Measurements from ENCODE around the gene TUBB4B.
A peak's percentile ranks its signal among the peaks of the same experiment; 100 is the strongest.

TUBB4B gene

DNA sequence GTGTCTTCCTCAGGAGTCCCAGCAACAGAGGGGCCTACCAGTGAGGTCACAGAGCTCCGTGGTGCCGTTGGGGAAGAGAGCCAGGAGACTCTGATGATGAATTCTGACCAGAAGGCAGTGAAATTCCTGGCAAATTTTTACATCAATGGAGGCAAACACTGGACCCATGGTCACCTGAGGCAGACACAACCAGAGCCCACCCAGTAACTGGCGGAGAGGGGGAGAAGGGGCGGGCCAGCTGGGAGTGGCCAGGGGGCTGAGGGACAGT, 10.0 kb downstream of the TUBB4B start, which contains the start of gene STPG3:
STPG3 (plus strand) TSS at position 93 of the 268 bp plus-strand sequence; CDS start at position 94, 1 bp downstream.
- Histone ChIP-seq H3K27ac (ENCODE audit: low read length) (no peak within 1 kb of the TSS), H3K4me3 (ENCODE audit: low read depth in 1 of 2, low read length in 2 of 2) (no peak within 1 kb of the TSS), H3K9me3 (ENCODE audit: insufficient read depth, low read length, severe bottlenecking) (no peaks in the 10 kb centered on the region), H3K36me3 (ENCODE audit: insufficient read depth, low read length) (peaks cover 6% of the 10 kb centered on the region), H3K9ac (ENCODE audit: low read depth, low read length) (no peak within 1 kb of the TSS), H3K4me2 (ENCODE audit: insufficient read depth, low read length) (no peak within 1 kb of the TSS), H3K4me1 (ENCODE audit: insufficient read depth, low read length) (peaks cover 20% of the 10 kb centered on the region), H3K79me2 (ENCODE audit: insufficient read depth, low read length) (peaks cover 15% of the 10 kb centered on the region), H4K20me1 (ENCODE audit: insufficient read depth, low read length) (peaks cover 6% of the 10 kb centered on the region), H3K27me3 (ENCODE audit: insufficient read depth, low read length, poor library complexity) (no peaks in the 10 kb centered on the region), H2AFZ (ENCODE audit: low read depth, low read length) (no peak within 1 kb of the TSS)
- ATAC-seq (ENCODE audit: insufficient read depth, low read depth) = no peak
- TF ChIP-seq EZH2 (IDR thresholded peaks at IDR 0.05; ENCODE audit: borderline replicate concordance, low read depth, low read length, severe bottlenecking) (no peak), CTCF (IDR thresholded peaks at IDR 0.05; ENCODE audit: borderline replicate concordance, extremely low read depth, low read length, poor library complexity, severe bottlenecking) (no peak)
- no peak for DNase-seq

GRCh38 chr9:137251490-137252268, 10.6 kb downstream of the TUBB4B start:
- H3K36me3 ChIP-seq (ENCODE audit: insufficient read depth, low read length) = peaks cover 12% of the 10 kb centered on the region
- H4K20me1 ChIP-seq (ENCODE audit: insufficient read depth, low read length) = peaks cover 11% of the 10 kb centered on the region
- H3K4me2 ChIP-seq (ENCODE audit: insufficient read depth, low read length) = no peak overlapping the region
- H3K27ac ChIP-seq (ENCODE audit: low read length) = no peak overlapping the region
- peaks cover 21% of the 10 kb centered on the region for H3K79me2 ChIP-seq (ENCODE audit: insufficient read depth, low read length)
- no peak overlapping the region for H3K4me3 ChIP-seq (ENCODE audit: low read depth in 1 of 2, low read length in 2 of 2)
- DNase-seq = no peak
- no peak overlapping the region for H3K9ac ChIP-seq (ENCODE audit: low read depth, low read length)
- ATAC-seq (ENCODE audit: insufficient read depth, low read depth) = no peak
- H3K27me3 ChIP-seq (ENCODE audit: insufficient read depth, low read length, poor library complexity) = no peaks in the 10 kb centered on the region
- H2AFZ ChIP-seq (ENCODE audit: low read depth, low read length) = no peak overlapping the region
- no peaks in the 10 kb centered on the region for H3K9me3 ChIP-seq (ENCODE audit: insufficient read depth, low read length, severe bottlenecking)
- peaks cover 26% of the 10 kb centered on the region for H3K4me1 ChIP-seq (ENCODE audit: insufficient read depth, low read length)
- TF ChIP-seq CTCF (IDR thresholded peaks at IDR 0.05; ENCODE audit: borderline replicate concordance, extremely low read depth, low read length, poor library complexity, severe bottlenecking) (no peak), EZH2 (IDR thresholded peaks at IDR 0.05; ENCODE audit: borderline replicate concordance, low read depth, low read length, severe bottlenecking) (no peak)

GRCh38 chr9:137252555-137253506, 11.7 kb downstream of the TUBB4B start:
- Histone ChIP-seq H3K27me3 (ENCODE audit: insufficient read depth, low read length, poor library complexity) (no peaks in the 10 kb centered on the region), H2AFZ (ENCODE audit: low read depth, low read length) (no peak overlapping the region), H3K4me3 (ENCODE audit: low read depth in 1 of 2, low read length in 2 of 2) (no peak overlapping the region), H3K79me2 (ENCODE audit: insufficient read depth, low read length) (peaks cover 28% of the 10 kb centered on the region), H4K20me1 (ENCODE audit: insufficient read depth, low read length) (peaks cover 14% of the 10 kb centered on the region), H3K4me1 (ENCODE audit: insufficient read depth, low read length) (peaks cover 31% of the 10 kb centered on the region), H3K9me3 (ENCODE audit: insufficient read depth, low read length, severe bottlenecking) (no peaks in the 10 kb centered on the region), H3K4me2 (ENCODE audit: insufficient read depth, low read length) (0 out of 2 replicates have a peak overlapping the region, but pooled peaks have one; percentile 94), H3K36me3 (ENCODE audit: insufficient read depth, low read length) (peaks cover 17% of the 10 kb centered on the region), H3K27ac (ENCODE audit: low read length) (no peak overlapping the region), H3K9ac (ENCODE audit: low read depth, low read length) (peak overlapping the region; percentile 91; the same call in 1 of the 2 replicates)
- TF ChIP-seq EZH2 (IDR thresholded peaks at IDR 0.05; ENCODE audit: borderline replicate concordance, low read depth, low read length, severe bottlenecking) (no peak), CTCF (IDR thresholded peaks at IDR 0.05; ENCODE audit: borderline replicate concordance, extremely low read depth, low read length, poor library complexity, severe bottlenecking) (no peak)
- DNase-seq (no peak), ATAC-seq (ENCODE audit: insufficient read depth, low read depth) (no peak)

Measured in DND-41 (cell line).